Ramos (cell line): ENCODE results near the gene AGPS.
"Not testable (repeated sequence)": the region's sequence is repeated elsewhere in the genome, so short reads cannot be mapped to it uniquely, and the experiment has no call there.

ENCODE experiments used
- in situ Hi-C: fragments of 300-500 bp; cut with MboI; formaldehyde crosslinking; loops from one replicate; pipeline ENCODE4 v1.14.3; 2022; ENCODE audit warnings: low sequenced_read_pairs; ENCODE audit not compliant: unreplicated experiment

The AGPS gene

GRCh38 chr2:177545981-177546585, 153.5 kb downstream of the AGPS start:
- in situ Hi-C loops, result no loop called here

DNA sequence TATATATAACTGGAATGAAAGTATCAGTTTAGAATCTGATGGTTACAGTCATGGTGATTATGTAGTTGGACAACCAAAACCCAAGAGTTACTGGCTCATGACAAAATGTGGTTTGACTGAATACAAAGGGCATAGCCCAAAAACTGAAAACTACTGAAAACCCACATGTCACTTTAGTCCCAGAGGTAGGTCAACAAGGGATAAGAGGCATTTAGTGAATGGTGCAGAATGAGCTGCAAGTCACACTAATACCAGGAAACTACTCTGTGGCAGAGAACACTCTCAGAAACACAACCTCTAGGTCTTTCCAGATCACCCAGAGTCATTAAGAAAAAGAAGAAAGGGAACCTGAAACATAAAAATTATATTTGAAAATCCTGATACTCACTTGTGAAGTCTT, 154.5 kb downstream of the AGPS start:
- in situ Hi-C loops, result no loop called here

GRCh38 chr2:177547772-177548171, 155.2 kb downstream of the AGPS start:
- in situ Hi-C loops, result no loop called here

DNA sequence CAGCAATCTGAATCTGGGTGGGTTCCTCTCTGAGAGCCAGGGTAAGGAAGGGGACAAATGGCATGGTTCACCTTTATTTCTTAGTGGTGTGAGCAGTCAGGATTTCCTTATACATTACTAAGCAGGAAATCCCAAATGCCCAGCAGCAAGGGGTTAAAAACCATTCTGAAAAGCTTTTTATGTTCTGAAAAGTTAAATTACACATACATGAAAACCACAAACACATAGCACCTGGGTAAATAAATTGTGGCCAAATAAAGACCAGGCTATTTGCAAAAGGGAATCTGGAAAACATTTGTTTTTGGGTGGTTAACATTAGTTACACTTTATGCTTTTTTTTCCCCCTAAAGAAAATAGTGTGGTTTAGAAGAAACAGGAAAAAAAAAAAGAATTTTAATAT, 156.1 kb downstream of the AGPS start:
- in situ Hi-C loops, result no loop called here

DNA sequence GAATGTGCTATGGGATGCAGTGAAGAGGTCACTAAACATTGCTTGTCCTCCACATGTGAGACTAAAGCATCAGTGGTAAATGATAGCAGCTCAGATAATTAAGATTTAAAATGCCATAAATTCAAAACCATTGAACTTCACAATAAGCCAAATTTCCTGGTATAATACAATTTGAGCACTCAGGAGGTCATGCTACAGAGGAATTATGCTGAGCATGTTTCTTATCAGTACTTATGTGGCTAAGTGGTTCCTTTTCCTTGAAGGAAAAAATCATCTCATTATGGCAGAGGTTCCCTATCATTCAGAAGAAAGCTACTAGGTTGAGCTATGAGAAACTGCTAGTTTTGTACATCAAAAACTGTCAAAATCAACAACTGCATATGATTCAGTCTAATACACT, 156.6 kb downstream of the AGPS start:
- in situ Hi-C loops, result no loop called here

DNA sequence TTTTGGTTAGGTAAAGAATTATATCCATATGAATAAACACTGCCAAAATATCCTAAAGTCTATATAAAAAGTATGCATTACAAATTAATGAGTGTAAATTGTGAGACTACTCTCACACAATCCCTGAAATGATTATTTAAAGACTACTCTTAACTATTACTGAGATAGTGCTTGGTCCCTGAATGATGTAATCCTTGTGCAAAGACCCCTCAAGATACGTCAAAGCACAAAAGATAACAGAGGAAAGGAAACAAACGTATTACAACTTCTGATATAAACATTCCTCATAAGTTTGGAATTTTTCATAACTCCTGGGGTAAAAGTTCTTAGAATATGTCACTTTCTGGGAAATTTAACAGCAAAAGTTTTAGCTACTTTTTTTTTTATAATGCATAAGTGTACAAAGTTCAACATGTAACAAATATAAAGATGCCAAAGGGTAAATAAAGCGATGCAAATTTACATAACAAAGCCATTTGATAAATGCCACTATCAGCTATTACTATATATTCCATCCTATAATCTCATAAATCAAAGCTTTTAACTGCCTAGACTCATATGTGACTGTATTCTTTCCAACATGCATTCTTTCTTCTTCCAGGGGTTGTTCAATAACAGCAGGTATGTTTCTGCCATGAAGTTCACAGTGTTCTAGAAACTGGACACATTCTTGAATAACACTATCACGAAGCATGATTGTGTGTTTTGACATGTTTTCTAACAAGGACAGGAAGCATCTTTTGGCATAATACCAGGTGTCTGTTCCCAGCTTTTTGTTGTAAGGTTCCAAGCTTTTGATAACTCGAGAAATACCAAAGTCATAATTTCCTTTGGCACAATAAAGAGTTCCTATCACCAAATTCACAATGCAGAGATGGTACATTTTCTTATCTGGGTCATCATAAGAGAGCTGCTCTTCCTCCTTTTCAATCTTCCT, 158.0 kb downstream of the AGPS start:
- in situ Hi-C loops, result no loop called here

DNA sequence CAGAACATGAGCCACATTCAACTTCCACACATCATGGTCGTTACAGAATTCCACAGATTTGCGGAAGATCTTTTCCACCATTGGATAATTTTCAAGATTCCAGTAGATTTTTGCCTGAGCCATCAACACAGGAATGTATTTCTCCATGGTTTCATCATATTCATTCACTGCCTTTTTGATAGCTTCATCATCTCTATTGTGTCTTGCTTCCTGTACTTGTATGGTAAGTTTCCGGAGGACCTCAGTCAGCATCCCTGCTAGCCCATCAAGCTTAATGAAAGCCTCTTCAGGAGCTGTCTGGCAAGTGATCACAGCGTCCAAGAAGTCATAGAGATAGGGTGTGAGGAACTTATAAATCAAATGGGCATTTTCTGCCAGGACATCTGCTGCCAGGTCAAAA, 158.8 kb downstream of the AGPS start:
- in situ Hi-C loops, result not testable (repeated sequence)

GRCh38 chr2:177551989-177552421, 159.4 kb downstream of the AGPS start:
- in situ Hi-C loops, result no loop called here

GRCh38 chr2:177552422-177553175, 160.0 kb downstream of the AGPS start:
- in situ Hi-C loops, result no loop called here

- in situ Hi-C loops, result no loop called here
Observed at GRCh38 chr2:177553176-177553884, 160.8 kb downstream of the AGPS start.

DNA sequence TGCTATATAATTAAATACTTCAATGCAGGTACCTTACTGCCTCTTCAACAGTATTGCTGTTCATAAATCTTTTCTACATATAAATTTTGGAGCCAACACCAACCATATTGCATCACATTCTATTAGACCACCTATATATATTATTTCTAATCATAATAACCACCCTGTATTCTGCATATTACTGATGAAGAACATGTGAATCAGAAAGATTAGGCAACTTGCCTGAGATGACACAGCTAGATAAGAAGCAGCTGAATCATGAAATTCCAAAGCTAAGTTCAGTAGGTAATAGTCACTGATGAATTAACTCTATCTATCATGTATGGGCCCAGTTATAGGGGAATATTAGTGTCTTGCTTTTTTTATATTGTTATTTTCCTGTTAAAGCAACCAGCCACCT, 161.8 kb downstream of the AGPS start:
- in situ Hi-C loops, result no loop called here

DNA sequence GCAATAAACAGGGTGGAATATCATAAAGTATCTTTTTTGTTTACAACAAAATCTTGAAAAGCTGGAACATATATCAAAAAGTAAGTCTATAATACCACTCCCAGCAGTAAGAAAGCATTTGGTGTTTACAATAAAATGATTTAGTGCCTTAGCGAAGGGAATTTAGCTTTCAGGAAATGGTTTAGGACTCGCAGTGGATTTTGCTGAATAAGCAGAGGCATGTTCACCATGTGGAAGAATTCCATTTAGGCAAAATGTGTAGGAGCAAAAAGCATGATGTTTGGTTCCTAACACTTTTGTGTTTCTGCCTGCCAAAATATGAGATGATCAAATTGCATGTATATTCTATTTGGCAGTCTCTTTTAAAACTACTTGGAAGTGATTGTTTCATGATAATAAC, 163.6 kb downstream of the AGPS start:
- in situ Hi-C loops, result no loop called here

- in situ Hi-C loops, result no loop called here
Observed at GRCh38 chr2:177557794-177558193, 165.2 kb downstream of the AGPS start.

DNA sequence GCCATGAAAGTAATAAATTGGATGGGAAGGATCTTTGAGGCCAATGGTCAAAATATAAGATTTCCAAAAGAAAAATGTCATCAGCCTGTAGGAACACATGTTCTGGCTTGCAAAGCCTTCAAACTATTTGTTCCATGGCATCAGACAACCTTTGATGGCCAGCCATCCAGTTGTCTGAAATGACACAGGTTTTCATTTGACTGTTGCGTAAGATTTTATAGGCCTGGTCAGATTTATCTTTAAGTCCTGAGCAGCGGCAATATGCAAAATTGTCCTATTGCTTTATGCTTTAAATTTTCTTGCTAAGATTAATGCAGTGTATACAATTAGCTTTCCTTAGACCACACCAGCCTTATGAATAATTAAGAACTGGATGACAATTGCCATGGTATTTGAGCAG, 167.1 kb downstream of the AGPS start:
- in situ Hi-C loops, result no loop called here

DNA sequence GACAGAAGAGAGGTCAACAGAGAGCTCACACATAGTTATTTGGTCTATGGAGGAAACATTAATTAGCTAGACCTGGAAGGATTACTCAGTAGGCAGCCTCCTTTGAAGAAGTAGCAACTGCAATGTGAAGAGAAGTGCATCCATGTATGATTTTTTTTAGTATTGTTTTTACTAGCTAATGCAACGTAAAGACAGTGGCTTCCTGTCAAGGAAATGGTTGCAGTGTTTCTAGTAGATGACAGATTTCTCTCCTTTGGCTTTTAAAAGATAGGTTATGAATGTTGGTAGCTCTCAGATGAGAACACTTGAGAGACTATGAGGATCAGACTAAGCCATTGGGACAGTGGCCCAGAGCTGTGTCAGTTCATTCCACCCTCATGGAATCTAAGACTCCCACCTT, 175.8 kb downstream of the AGPS start:
- in situ Hi-C loops, result no loop called here

DNA sequence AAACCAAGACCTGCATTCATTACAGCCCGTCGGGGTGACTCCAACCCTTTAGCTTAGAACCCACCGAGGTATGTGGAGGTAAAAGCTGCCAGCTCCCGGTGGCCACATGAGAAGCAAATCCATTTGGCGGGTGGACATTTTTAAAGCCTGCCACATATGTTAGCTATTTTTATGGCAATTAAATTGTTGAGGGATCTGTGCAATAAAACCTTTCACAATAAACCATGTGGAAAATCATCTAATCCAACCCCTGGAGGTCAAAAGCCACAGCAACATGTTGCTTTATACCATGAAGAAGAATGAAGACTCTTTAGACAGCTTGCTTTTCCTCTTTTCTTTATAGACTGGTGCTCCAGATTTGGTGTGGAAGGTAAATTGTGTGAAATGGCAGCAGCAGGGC, 176.3 kb downstream of the AGPS start:
- in situ Hi-C loops, result no loop called here

- in situ Hi-C loops, result no loop called here
Observed at GRCh38 chr2:177572236-177572671, 179.7 kb downstream of the AGPS start.

DNA sequence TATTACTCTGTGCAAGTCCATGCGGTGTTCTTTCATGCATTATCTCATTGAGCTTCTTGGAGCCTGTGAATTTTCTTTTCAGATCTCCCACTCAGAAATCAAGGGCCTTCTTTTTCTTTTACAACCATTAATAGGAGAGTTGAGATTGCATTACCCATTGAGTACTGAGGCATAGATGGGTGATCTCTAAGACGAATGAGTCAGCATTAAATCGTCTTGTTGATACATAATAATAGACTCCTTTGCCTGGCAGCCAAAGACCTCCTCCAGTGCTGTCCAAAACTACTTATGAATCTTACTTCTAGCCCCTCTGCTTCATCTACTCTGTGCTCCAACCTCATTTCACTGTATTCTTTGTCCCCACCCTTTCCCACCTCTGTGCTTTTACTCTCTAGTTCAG, 180.5 kb downstream of the AGPS start:
- in situ Hi-C loops, result no loop called here

DNA sequence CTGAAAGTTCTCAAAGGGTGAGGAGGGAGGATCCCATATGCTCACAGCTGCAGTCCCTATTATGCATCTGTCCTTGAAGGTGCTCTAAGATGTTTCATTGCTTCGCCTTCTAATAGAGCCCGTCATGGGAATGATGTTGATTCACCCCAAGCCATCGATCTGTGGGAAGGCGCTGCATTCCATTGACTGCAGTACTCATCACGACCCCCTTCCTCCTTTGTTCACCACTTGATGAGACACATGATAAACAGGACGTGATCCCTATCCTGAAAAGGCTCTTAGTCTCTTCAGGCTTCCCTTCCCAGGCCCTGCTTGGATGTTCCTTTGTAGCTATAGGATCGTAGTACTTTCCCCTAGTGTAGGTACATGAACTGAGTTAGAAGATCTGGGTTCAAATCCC, 181.8 kb downstream of the AGPS start:
- in situ Hi-C loops, result no loop called here

DNA sequence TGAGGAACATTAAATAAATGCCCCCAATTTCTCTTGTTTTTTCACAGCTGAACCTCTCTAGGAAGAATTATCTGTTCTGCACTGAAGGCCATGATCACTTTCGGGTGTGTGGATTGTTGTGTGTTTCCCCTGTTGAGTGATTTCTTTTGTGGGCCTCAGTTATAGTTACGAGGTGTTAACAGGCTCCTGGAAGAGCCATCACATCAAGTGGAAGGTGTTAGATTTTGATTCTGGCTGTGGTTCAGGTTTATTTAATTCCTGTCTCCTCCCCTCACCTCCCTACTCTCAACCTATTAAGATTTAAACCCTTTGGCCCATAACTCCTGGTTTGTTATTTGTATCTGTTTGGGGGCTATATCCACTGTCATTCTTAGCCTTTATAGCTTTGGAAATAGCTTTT, 182.8 kb downstream of the AGPS start:
- in situ Hi-C loops, result no loop called here
